ENCODE results near the gene PPP4C. TPM values are rescaled to one million over a fixed set of nuclear protein-coding genes. Genes with fewer than 3 reads are reported as not detected.

PPP4C gene
- total RNA-seq, 1 experiment from 2014 or later: 297 TPM

- DNase-seq (ENCODE audit: low read depth): no peak
- in situ Hi-C loops (cut with HindIII; ENCODE audit: low pct_unique_long_range_greater_than_20kb, low sequenced_read_pairs): no loop called here
Observed at GRCh38 chr16:30090610-30091331, 15.0 kb downstream of the PPP4C start.

DNA sequence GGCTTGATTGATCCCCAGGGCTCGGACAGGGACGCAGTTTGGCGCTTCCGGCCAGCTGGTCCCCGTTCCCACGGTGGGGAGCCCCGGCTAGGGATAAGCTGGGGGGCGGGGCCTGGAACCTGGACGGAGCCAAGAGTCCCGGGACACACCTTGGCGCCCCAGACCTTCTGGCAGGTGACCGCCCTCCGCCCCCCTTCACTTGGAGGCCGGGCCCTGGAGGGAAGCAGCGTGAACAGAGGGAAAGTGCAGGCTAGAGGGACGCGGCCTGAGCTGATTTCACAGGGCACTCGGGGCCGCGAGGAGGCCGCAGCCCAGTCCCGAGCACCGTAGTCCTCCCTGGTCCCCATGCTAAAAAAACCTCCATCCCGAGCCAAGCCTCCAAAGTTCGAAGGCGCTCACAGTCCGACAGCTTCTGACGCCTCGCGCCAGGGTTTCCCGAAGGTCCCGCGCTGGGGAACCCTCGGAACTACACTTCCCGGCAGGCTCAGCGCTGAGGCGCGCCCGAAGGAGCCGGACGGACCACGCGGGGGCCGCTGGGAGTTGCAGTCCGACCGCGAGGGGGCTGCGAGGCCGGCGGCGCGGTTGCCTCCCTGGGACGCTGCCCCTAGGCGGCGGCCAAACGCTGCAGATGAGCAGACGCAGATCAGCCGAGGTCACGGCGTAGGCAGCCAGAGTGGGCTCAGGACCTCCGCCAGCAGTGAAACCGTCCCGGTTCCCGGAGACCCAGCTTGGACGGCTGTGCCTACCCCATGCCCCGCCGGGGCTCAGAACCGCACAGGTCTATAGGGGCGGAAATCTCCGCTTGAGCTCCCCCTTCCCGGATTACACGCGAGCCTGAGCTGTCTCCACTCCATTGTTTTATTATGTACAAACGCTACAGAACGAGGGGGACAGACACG is 15.9 kb downstream of the PPP4C start, which contains the start of gene TBX6:
Gene TBX6 (minus strand): TSS at position 451 of the 899 bp plus-strand sequence. CDS start 731 bp downstream, outside the sequence.
- DNase-seq (ENCODE audit: low read depth): peak; percentile 90
- in situ Hi-C loops (cut with HindIII; ENCODE audit: low pct_unique_long_range_greater_than_20kb, low sequenced_read_pairs): no loop called here

DNA sequence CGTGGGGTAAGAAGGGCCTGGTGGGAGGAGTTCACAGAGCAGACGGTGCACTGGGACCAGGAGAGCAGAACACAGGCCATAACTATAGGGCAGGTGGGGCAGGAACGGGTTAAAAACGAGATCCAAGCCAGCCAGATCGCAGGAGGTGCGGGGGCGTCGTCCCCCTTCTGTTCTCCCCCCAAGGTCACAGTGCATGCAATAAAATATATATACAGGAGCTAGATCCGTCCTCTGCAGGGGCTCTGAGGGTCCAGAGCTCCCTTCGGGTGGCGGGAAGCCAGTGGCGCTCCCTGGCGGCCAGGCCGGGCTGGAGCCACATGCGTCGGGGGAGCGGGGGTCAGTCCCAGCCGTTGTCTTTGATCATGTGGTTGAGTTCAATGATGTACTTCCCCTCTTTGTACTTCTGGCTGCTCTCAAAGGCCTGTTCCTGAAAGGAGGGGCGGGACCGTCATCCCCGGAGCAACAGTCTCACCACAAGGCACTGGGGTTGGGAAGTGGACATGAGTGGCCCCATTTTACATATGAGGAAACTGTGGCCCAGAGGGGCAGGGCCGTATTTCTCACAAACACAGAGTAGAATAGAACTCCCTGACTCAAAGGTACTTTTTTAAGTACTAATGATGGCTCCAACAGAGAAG is 16.7 kb downstream of the PPP4C start:
- peak; percentile 81 for DNase-seq (ENCODE audit: low read depth)
- in situ Hi-C loops (cut with HindIII; ENCODE audit: low pct_unique_long_range_greater_than_20kb, low sequenced_read_pairs): no loop called here

- no peak for DNase-seq (ENCODE audit: low read depth)
- in situ Hi-C loops (cut with HindIII; ENCODE audit: low pct_unique_long_range_greater_than_20kb, low sequenced_read_pairs): no loop called here
Observed at GRCh38 chr16:30094541-30095165, 18.9 kb downstream of the PPP4C start.

DNA sequence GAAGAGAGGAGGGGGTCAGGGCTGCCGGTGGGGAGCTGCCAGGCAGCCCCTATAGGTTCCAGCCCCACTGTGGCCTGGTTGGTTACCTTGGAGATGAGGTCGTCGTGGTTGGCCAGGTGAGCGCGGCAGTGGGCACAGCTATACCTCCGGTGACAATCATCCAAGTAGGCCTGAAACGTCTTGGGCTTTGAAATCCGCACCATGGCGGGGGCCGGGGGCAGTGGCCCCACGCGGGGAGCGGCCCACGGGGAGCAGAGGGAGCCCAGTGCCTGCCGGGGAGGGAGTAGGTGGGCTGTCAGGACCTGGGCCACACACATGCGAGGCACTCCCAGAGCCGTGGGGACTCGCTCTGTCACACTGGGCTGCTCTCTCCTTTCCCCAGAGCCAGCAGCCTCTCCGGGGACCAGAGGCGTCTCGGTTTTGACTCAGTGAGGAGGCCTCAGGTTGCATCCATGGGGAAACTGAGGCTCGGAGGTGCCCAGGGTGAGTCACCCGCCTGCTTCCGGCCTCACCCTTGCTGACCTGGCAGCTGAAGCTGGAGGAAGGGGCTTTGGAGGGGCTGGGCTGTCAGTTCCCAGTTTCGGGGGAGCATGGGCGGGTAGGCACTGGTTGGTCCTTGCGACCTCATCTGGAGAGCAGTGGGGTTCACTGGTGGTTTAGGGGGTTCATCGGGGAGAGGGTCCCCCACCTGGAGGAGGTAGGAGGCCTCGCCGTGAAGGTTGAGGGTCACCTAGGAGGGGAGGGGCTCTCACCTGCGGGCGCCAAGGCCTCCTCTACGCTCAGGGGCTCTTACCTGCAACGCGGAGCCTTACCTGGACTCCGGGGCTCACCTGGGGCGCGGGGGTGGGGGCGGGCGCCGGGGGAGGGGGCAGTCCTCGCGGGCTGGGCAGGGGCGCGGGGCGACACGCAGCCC is 19.6 kb downstream of the PPP4C start:
- no peak for DNase-seq (ENCODE audit: low read depth)
- in situ Hi-C loops (cut with HindIII; ENCODE audit: low pct_unique_long_range_greater_than_20kb, low sequenced_read_pairs): no loop called here

DNA sequence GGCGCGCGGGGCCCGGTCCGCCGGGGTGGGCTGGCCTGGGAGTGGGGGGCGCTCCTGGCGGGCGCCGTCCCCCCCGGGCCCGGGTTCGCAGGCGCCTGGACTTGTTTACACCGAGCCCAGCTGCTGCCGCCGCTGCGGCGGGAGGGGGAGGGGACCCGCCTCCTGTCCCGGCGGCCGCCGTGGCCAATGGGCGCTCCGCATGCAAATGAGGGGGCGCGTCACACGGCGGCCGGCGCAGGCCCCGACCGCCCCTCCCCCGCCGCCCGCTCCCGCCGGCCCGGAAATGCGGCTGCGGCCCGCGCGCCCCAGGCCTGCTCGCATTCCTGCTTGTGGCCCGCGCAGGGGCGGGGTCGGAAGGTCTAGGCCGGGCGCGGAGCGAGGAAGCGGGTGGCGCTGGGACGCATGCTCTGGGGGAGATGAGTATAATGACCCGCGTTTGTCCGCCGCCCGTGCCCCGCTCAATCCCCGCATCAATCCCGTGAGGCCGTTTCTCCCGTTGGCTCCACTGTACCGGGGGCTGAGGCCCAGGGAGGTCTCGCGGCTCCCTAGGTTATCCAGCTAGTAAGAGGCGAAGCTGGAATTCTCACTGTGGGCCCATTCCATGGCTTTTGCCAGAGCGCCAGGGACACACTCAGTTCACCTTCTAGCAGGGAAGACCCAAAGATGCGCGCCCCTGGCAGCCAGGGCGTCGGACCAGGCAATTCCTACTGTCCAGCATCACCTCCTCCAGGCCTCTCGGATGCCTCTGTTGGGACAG is 20.5 kb downstream of the PPP4C start, which contains the start of gene YPEL3:
Gene YPEL3 (minus strand): TSS at position 109 of the 757 bp plus-strand sequence. CDS start 731 bp downstream, outside the sequence.
- in situ Hi-C loops (cut with HindIII; ENCODE audit: low pct_unique_long_range_greater_than_20kb, low sequenced_read_pairs): no loop called here
- DNase-seq (ENCODE audit: low read depth): peak; percentile 93

GRCh38 chr16:30096862-30097563 is 21.2 kb downstream of the PPP4C start:
- in situ Hi-C loops (cut with HindIII; ENCODE audit: low pct_unique_long_range_greater_than_20kb, low sequenced_read_pairs): no loop called here
- DNase-seq (ENCODE audit: low read depth): no peak

DNA sequence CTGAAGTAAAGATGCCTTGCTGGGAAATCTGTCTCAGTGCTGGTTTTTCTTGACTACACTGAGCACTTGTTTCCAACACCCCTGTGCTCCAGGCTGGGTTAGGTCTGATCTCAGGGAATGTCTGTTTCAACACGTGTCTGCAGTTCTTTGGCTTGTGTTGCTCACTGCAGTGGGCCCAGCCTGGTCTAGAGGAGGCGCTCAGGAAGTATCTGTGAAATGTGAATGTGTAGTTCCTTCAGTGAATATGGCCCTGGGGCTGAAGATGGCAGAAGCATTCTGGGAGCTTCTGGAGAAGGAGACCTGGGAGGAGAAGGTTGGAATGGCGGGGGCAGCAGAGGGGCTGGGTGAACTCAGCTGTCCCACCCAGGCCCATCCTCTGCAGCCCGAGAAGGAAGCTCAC is 28.3 kb downstream of the PPP4C start:
- no peak for DNase-seq (ENCODE audit: low read depth)
- in situ Hi-C loops (cut with HindIII; ENCODE audit: low pct_unique_long_range_greater_than_20kb, low sequenced_read_pairs): no loop called here

GRCh38 chr16:30104492-30104891 is 28.7 kb downstream of the PPP4C start:
- DNase-seq (ENCODE audit: low read depth): no peak
- in situ Hi-C loops (cut with HindIII; ENCODE audit: low pct_unique_long_range_greater_than_20kb, low sequenced_read_pairs): no loop called here

DNA sequence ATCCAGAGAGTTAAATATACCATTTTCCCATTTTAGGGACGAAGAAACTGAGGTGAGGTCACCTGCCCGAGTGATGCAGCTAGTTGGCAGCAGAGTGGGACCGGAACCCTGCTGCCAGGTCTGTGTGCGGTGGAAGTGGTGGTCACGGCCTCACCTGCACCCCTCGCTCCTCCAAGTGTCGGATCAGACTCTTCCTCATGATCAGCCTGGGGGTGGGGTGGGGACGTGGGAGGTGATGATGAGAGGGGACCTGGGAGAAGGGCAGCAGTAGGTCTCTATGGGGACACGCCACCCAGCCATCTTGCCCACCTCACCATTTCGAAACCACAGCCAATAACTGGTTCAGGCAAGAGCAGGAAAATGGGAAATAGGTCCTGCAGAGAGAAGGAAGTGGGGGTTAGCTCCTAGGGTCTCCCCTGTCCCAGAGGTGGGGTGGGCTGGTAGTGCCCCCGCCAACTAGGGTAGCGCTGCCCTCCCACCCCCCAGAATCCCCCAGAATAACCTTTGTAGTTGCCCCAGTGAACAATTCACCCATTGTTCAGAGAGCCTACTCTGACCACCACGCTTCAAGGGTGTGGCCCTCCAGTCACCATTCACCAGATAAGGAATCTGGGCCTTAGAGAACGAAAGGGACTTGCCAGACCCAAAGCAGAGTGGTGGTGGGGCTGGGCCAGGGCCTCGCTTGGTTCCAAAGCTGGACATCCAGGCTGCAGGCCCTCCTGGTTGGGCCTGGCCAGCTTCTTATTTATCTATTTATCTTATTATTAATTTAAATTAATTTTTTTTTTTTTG is 32.5 kb downstream of the PPP4C start:
- in situ Hi-C loops (cut with HindIII; ENCODE audit: low pct_unique_long_range_greater_than_20kb, low sequenced_read_pairs): no loop called here
- DNase-seq (ENCODE audit: low read depth): no peak

GRCh38 chr16:30110661-30111060 is 34.9 kb downstream of the PPP4C start:
- in situ Hi-C loops (cut with HindIII; ENCODE audit: low pct_unique_long_range_greater_than_20kb, low sequenced_read_pairs): no loop called here
- no peak for DNase-seq (ENCODE audit: low read depth)

- no peak for DNase-seq (ENCODE audit: low read depth)
- in situ Hi-C loops (cut with HindIII; ENCODE audit: low pct_unique_long_range_greater_than_20kb, low sequenced_read_pairs): no loop called here
Observed at GRCh38 chr16:30112197-30113030, 36.6 kb downstream of the PPP4C start.

DNA sequence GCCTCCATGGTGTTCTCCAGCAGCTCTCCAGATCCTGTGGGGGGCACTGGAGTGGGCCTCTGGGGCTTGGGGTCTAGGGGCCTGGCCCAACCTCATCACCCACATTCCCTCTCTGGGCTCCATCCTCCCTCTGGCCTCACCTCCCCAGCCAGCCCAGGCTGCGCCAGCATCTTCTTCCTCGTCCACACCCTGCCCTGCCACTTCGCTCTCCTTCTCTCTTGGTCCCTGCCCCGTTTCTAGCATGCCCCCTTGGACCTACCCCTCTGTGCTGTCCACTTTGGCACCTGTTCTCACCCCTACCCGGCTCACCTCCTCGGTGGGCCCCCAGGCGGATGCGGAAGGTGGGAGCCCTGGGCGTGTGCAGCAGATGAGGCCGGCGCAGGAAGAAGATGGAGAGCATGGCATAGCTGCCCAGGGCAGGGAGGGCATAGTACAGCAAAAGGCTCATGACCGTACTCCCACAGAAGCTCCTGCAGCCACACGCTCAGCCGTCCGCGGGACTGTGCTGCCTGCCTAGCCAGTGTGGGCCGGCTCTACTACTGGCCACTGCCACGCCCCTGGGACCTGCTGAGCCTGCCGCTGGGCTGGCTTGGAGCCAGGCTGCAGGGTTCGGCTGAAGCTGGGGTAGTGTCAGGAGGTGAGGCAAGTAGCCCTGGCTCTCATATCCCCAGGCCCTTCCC is 37.4 kb downstream of the PPP4C start, which contains the start of gene GDPD3:
Gene GDPD3 (minus strand): TSS at position 507 of the 680 bp plus-strand sequence. CDS start 59 bp downstream, at position 448.
- in situ Hi-C loops (cut with HindIII; ENCODE audit: low pct_unique_long_range_greater_than_20kb, low sequenced_read_pairs): no loop called here
- DNase-seq (ENCODE audit: low read depth): peak; percentile 54

GRCh38 chr16:30113711-30114333 is 38.0 kb downstream of the PPP4C start:
- DNase-seq (ENCODE audit: low read depth): no peak
- in situ Hi-C loops (cut with HindIII; ENCODE audit: low pct_unique_long_range_greater_than_20kb, low sequenced_read_pairs): no loop called here
